HL-60 (cell line): ENCODE results near the gene COL23A1.

Experiments used
- DNase-seq, 2 experiments: peaks; one replicate each; pipeline ENCODE4 v3.0.0-alpha.2; 2010 to 2020; ENCODE audit warnings: low read depth in 1 of 2, low spot score in 1 of 2
- H3K27ac ChIP-seq: fragments of 250-450 bp; sonication (Bioruptor Pico); replicated peaks from 2 replicates; pipeline ENCODE4 v1.5.1; 2020; ENCODE audit warnings: mild to moderate bottlenecking, moderate library complexity
- H3K27me3 ChIP-seq: fragments of 250-450 bp; sonication (Bioruptor Pico); 2 replicates; pipeline ENCODE4 v1.5.1; 2021; ENCODE audit warnings: mild to moderate bottlenecking, moderate library complexity; ENCODE audit not compliant: insufficient read depth, poor library complexity, severe bottlenecking
- H3K4me3 ChIP-seq: replicated peaks from 2 replicates; pipeline ENCODE4 v1.5.1; 2011; ENCODE audit warnings: mild to moderate bottlenecking, control low read depth, low read length; ENCODE audit not compliant: insufficient read depth
- GABPA ChIP-seq: IDR thresholded peaks from 2 replicates; pipeline ENCODE4 v1.6.1; 2012; ENCODE audit warnings: low read depth
- POLR2AphosphoS5 ChIP-seq: IDR thresholded peaks from 2 replicates; pipeline ENCODE4 v1.6.1; 2012; ENCODE audit warnings: low read depth
- REST ChIP-seq: IDR thresholded peaks from 2 replicates; pipeline ENCODE4 v1.6.1; 2012; ENCODE audit warnings: low read depth; ENCODE audit not compliant: insufficient replicate concordance
- SPI1 ChIP-seq: IDR thresholded peaks from 2 replicates; pipeline ENCODE4 v1.6.1; 2012; ENCODE audit warnings: low read depth, mild to moderate bottlenecking, borderline replicate concordance
- TF ChIP-seq, protein P1 (sequence below): IDR thresholded peaks from one replicate; pipeline ENCODE4 v1.5.1; 2011; ENCODE audit warnings: low read length, control low read depth, inconsistent platforms; ENCODE audit not compliant: insufficient read depth

Gene COL23A1

DNA sequence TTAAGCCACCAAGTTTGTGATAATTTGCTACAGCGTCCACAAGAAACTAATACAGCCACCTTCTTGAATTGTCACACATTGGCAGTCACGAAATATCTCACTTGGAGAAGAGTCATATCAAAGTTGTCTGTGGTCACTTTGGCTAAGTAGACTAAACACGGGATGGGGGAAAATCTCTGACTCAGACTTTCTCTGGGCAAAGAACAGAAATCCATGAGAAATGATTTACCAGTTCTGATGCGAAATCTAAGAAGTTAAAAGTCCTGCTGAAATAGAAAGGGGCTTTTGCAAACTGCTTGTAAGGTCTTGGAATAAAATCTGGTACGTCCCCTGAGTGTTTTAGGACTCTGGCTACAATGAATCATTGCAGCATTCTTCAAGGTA lies 158.4 kb downstream of the COL23A1 start:
- H3K27me3 ChIP-seq, result no peaks in the 10 kb centered on the region
- no peak for TF ChIP-seq SPI1
- no peak for TF ChIP-seq POLR2AphosphoS5
- TF ChIP-seq, protein P1, sequence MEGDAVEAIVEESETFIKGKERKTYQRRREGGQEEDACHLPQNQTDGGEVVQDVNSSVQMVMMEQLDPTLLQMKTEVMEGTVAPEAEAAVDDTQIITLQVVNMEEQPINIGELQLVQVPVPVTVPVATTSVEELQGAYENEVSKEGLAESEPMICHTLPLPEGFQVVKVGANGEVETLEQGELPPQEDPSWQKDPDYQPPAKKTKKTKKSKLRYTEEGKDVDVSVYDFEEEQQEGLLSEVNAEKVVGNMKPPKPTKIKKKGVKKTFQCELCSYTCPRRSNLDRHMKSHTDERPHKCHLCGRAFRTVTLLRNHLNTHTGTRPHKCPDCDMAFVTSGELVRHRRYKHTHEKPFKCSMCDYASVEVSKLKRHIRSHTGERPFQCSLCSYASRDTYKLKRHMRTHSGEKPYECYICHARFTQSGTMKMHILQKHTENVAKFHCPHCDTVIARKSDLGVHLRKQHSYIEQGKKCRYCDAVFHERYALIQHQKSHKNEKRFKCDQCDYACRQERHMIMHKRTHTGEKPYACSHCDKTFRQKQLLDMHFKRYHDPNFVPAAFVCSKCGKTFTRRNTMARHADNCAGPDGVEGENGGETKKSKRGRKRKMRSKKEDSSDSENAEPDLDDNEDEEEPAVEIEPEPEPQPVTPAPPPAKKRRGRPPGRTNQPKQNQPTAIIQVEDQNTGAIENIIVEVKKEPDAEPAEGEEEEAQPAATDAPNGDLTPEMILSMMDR, result no peak
- TF ChIP-seq GABPA, result no peak
- TF ChIP-seq REST, result no peak
- H3K27ac ChIP-seq, result no peak overlapping the region
- no peak overlapping the region for H3K4me3 ChIP-seq
- DNase-seq, result no peak

- Histone ChIP-seq H3K4me3 (no peak overlapping the region), H3K27me3 (no peaks in the 10 kb centered on the region), H3K27ac (no peak overlapping the region)
- no peak for DNase-seq
- TF ChIP-seq SPI1 (no peak), REST (no peak), POLR2AphosphoS5 (no peak; the same call in 1 of the 2 replicates), GABPA (no peak)
- TF ChIP-seq, protein P1, result no peak
Observed at GRCh38 chr5:178431063-178431781, 159.0 kb downstream of the COL23A1 start.

DNA sequence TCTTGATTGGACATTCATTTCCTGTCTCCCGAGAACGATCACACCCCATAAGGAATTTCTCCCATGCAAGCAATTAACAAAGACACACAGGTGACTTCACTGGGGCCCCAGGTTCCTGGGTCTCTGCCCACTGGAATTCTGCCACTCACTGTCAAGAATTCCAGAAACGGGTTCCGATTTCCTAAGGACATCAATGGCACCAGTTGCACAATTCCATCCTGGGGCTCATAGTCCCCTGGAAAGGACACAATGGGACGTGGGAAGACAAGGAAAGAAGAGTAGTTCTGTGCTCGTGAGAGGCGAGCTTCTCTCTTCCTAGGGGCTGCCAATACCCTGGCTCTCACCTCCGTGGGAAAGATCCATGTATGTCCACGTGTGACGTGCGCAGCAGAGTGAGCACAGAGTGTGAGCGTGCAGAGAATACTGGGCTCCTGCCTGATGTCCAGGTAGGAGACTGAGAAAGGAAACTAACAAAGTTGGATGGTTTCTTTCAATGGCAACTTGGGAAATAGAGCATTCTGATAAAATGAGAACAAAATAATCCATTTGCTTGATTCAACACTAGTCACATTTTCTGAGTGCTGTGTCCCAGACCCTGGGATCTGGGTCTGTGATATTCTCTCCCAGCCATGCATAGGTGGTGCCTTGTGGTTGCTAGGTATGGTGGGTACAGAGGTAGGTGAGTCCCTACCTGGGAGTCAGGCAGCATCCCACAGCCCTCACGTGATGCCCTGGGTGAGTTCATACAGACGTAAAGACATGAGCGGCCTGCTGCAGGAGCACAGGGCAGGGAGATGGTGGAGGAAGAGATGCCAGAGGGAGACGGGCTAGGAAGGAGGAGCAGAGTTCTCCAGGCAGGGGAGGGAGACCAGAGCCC lies 159.8 kb downstream of the COL23A1 start:
- no peak overlapping the region; the same call in 1 of the 2 replicates for H3K27ac ChIP-seq
- H3K4me3 ChIP-seq, result no peak overlapping the region
- TF ChIP-seq SPI1 (no peak), POLR2AphosphoS5 (peak; percentile 10; the same call in 1 of the 2 replicates)
- DNase-seq, result no peak
- no peaks in the 10 kb centered on the region for H3K27me3 ChIP-seq

GRCh38 chr5:178429491-178430185 lies 160.6 kb downstream of the COL23A1 start:
- Histone ChIP-seq H3K27ac (peak overlapping the region; percentile 37), H3K4me3 (no peak overlapping the region), H3K27me3 (no peaks in the 10 kb centered on the region)
- no peak for DNase-seq
- TF ChIP-seq POLR2AphosphoS5 (no peak; the same call in 1 of the 2 replicates), SPI1 (no peak), REST (no peak), GABPA (no peak)
- TF ChIP-seq, protein P1, result no peak
